Dedifferentiated amniotic fluid mesenchymal stem cell (primary cell): ENCODE data around the gene VAMP2.

Experiments
- DNase-seq: peaks from one replicate; pipeline ENCODE4 v3.0.0-alpha.2; 2016; ENCODE audit errors: extremely low spot score

VAMP2 gene

DNA sequence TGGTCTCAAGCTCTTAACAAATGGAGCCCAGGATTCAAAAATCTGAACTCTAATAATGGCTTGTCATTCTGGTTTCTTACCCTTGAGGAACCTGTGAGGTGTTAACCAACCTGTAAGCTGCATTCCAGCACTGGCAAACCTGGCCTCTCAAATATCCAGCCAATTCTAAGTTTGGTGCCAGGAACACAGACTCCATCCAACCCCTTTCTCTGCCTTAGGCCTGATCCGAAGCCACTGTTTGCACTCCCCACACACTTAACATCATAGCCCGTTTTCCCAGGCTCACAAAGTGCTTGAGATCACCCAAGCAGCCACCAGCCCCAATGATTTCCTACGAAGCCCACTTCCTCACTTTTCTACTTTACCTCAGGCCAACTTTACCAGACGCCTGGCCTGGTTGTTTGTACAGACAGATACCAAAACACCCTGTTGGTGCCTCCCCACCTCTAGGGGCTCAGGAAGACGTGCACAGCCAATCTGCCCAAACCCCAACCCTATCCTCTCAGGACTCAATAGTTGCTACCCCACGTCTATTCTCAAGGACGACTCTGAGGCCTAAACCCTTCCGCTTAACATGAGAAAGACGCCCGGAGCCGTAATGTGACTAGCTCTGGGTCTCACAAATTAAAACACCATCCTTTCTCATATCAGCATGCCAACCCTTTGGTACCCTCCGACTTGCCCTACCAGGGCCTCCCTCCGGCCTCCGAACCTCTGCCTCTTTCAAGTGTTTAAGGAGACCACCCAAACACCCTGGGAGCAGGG is 7.3 kb downstream of the VAMP2 start:
- DNase-seq = no peak

GRCh38 chr17:8154608-8155155 is 8.1 kb downstream of the VAMP2 start:
- no peak for DNase-seq

DNA sequence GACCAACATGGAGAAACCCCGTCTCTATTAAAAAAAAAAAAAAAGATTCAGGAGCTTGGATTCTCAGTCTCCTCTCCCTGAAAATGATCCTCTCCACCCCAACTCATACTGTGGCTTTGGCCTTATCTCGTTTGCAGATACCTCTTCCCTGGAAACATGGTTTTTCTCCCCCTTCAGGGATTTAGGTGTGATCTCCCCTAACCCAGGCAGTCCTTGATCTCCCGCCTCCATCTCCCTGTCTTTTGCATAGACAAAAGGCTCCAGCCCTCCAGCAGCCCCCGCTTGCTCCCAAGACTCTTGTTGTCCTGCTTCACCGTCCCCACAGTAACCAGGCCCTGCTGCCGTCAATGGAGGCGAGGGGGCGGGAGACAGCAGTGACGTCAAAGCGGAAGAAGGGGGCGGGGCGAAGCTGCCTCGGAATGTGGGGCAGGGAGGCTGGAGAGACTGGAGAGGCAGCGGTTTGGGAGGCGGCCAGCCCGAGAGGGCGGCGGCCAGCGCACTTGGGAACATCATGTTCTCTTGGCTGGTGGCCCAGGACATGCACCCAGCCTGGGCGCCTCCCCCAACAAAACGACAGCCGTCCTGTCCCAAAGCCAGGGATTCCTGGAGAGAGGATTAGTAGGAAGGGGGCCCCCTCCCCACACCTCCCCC is 8.7 kb downstream of the VAMP2 start:
- DNase-seq = peak; percentile 98

DNA sequence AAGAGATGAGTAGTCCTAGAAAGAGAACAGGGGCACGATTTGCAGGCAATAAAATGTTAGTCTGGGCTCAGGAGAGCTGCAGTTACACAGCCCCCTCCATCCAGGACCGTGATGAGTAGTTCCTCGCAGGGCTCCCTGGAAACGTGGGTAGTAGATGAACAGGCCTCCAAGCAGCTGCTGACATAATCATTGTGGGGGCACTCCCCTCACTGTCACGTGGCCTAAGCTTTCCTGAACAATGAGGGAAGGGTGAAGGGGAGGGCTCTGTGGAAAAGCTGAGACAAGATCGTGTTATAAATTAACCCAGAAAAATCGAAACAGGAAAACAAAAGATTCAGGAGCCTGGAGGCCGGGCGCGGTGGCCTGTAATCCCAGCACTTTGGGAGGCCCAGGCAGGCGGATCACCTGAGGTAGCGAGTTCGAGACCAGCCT is 9.2 kb downstream of the VAMP2 start:
- peak; percentile 85 for DNase-seq

GRCh38 chr17:8153031-8153451 is 9.7 kb downstream of the VAMP2 start:
- DNase-seq = no peak

- DNase-seq = peak; percentile 82
These were observed 10.5 kb downstream of the VAMP2 start, which contains the start of gene PER1 for GRCh38 chr17:8152112-8152775. Gene PER1, minus strand, starts transcription at chr17:8152404. Its CDS starts 1,698 bp downstream, at chr17:8150706.

GRCh38 chr17:8151641-8152111 is 11.1 kb downstream of the VAMP2 start:
- peak; percentile 63 for DNase-seq

- DNase-seq = peak; percentile 61
These were observed 11.6 kb downstream of the VAMP2 start for GRCh38 chr17:8151120-8151640.

DNA sequence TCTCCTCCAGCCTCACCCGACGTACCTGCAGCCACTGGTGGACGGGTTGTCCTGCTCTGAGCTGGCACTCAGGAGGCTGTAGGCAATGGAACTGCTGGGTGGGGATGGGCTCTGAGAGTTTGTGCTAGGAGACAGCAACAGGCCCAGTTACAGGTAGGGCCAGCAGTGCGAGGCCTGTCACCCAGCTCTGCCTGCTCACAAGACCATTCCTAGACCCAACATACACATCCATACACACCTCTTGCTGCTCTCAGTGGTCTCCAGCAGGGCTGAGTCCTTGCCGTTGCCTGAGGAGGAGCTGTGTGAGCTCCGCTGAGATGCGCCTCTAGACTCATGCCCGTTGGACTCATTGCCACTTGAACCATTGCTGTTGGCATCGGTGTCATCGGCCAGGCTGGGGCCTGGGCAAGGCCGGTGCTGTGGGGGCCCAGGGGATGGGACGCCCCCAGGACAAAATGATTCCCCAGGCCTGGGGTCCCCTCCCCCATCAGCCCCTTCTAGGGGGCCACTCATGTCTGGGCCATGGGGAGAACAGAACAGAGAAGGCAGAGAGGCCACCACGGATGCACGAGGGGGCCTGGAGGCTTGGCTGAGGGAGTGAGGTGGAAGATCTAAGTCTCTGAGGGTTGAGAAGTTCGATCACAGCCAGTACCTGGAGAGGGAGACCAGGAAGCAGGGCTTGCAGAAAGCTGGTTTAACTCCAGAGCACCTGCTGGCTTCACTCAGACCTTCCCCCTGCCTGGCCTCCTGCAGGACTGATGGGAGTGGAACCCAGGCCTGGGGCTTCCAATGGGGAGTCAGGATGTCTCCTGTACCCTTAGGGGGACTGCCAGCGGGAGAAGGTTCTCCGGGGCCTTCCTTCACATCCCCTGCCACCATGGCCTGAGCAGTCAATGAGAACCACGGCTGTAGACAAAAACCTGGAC is 12.3 kb downstream of the VAMP2 start:
- no peak for DNase-seq

GRCh38 chr17:8149419-8150193 is 13.1 kb downstream of the VAMP2 start:
- no peak for DNase-seq

DNA sequence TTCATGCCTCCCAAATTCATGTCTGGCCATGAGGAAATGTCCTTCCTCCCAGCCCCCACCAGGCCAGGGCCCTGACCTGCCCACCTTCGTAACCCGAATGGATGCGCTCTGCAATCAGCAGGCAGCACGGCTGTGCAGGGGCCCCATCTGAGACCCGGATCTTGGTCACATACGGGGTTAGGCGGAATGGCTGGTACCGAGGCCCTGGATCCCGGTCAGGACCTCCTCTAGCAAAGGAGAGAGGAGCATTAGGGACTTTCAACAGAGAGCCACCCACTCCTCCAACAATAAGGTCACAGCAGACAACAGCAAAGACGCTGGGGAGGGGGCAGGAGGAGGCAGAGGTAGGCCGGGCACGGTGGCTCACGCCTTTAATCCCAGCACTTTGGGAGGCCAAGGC is 14.2 kb downstream of the VAMP2 start:
- DNase-seq = no peak

GRCh38 chr17:8147805-8148404 is 14.8 kb downstream of the VAMP2 start:
- DNase-seq = no peak

DNA sequence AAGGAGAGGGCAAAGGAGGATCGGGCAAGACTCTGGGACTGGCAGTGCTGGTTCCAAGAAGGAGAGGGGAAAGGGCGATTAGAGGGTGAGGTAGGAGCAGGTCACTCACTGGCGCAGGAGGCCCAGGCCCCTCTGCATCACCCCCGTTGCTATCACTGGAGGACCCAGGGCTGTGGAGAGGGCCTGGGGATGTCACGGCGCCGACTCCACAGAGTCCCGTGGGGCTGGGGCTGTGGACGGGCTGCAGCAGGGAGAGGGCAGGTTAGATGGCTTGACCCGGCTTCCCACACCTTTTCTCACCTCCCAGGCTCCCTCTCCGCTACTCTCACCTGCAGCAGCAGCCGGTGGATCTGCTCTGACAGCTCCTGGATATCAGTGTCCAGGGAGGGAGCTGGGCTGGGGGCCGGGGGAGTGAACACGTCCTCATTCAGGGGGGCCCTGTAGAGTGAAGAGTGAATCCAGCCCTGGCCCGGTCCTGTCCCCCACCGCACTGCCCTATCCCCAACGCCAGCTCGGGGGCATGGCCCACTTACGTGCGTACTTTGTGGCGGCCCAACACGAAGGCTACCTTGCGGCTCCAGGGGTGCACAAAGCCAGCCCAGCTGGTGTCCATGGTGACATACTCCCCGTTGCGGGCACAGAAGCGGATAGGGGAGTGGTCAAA is 15.5 kb downstream of the VAMP2 start:
- no peak for DNase-seq

DNA sequence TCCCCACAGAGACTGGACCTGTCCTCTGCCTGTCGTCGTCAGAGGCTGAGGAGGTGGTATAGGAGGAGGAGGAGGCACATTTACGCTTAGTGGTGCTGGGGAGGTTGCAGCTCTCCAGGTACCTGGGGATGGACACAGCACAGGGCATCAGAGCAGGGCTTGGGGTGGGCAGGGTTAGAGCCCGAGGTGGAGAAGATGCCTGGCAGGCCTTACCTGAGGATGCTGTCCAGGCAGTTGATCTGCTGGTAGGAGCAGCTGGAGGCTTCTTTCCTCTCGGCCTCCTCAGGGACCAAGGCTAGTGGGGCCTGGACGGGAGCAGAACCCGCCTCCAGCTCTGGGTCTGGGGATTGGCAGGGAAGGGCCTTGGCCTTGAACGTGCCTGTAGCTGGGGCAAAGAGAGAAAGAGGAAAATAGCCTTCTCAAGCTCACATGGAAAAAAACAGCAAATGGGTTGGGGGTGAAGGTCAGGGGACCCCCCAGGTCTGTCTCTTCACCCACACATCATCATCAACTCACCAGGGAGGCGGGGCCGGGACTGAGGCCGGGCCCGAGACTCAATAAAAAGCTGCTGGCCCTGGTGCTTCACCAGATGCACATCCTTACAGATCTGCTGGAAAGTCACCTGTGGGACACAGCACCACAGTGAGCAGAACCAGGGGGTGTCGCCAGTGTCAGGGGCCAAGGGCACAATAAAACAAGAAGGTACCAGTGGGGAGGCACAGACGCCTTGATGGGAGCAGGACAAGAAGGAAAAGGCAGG is 16.2 kb downstream of the VAMP2 start:
- DNase-seq = no peak

GRCh38 chr17:8145811-8146210 is 16.9 kb downstream of the VAMP2 start:
- DNase-seq = no peak

- no peak for DNase-seq
These were observed 18.1 kb downstream of the VAMP2 start for GRCh38 chr17:8144401-8145231.

DNA sequence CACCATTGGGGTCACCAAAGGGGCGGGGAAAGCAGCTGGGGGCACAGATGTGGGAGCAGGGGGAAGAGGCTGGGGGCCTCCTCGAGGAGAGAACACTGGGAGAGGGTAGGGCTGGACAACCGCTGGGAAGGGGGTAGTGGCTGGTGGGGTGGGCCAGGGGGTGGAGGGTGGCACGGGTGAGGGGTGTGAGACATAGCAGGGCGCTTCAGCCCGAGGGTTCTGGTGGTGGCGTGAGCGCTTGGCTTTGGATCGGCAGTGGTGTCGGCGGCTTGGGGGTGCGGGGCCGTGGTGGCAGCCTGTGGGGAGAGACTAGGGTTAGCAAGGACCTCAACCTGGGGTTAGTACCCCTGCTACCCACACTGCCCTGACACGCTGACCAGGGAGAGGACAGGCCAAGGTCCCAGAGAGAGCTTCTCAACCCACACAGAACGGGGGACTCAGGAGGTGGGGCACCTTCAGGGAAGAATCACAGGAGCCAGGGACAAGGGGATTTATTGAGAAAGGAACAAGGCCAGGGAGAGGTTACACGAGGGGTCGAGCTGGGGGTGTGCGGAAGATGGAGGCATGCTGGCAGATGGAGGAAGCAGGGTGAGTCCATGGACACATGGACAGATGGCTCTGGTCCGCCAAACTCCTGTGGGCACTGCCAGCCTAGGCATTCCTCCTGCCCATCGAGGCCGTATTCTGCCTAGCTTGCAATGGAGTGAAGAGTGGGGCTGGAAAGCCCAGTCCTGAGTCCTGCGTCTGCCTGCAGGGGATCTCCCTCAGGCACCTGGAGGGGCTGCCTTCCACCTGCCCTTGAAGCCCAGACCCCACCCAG is 19.0 kb downstream of the VAMP2 start:
- DNase-seq = no peak
